OCI-M1 (cell line): ENCODE measurements around the gene DLEC1.

Experiments used
- DNase-seq: peaks from one replicate; lab custom pipeline; 2025; lab: John Stamatoyannopoulos, UW

Gene DLEC1

GRCh38 chr3:38001456-38002081 is 37.4 kb upstream of the DLEC1 start:
- no peak for DNase-seq

- DNase-seq: no peak
These were observed 36.6 kb upstream of the DLEC1 start for GRCh38 chr3:38002291-38002876.

GRCh38 chr3:38002940-38003339 is 36.1 kb upstream of the DLEC1 start:
- no peak for DNase-seq

GRCh38 chr3:38003371-38003816 is 35.6 kb upstream of the DLEC1 start:
- peak; percentile 55 for DNase-seq

- no peak for DNase-seq
These were observed 35.1 kb upstream of the DLEC1 start for GRCh38 chr3:38003817-38004414.

- DNase-seq: peak; percentile 73
These were observed 34.5 kb upstream of the DLEC1 start for GRCh38 chr3:38004415-38005075.

GRCh38 chr3:38005076-38006020 is 33.7 kb upstream of the DLEC1 start:
- no peak for DNase-seq

- DNase-seq: no peak
These were observed 33.0 kb upstream of the DLEC1 start for GRCh38 chr3:38006031-38006430.

GRCh38 chr3:38006445-38006995 is 32.5 kb upstream of the DLEC1 start:
- DNase-seq: no peak

- DNase-seq: no peak
These were observed 31.3 kb upstream of the DLEC1 start for GRCh38 chr3:38007754-38008090.

- DNase-seq: no peak
These were observed 30.8 kb upstream of the DLEC1 start for GRCh38 chr3:38008191-38008701.

GRCh38 chr3:38008971-38009580 is 29.9 kb upstream of the DLEC1 start:
- DNase-seq: no peak

GRCh38 chr3:38009807-38010591 is 29.0 kb upstream of the DLEC1 start:
- DNase-seq: no peak

GRCh38 chr3:38011111-38011510 is 27.9 kb upstream of the DLEC1 start:
- DNase-seq: no peak

- DNase-seq: no peak
These were observed 23.5 kb upstream of the DLEC1 start for GRCh38 chr3:38015485-38015884.

- no peak for DNase-seq
These were observed 23.0 kb upstream of the DLEC1 start for GRCh38 chr3:38015984-38016383.

GRCh38 chr3:38016410-38016809 is 22.6 kb upstream of the DLEC1 start:
- no peak for DNase-seq

GRCh38 chr3:38016847-38017444 is 22.1 kb upstream of the DLEC1 start:
- DNase-seq: no peak

- no peak for DNase-seq
These were observed 21.3 kb upstream of the DLEC1 start for GRCh38 chr3:38017445-38018295.
